ENCODE measurements around the gene DLX3.

The DLX3 gene

DNA sequence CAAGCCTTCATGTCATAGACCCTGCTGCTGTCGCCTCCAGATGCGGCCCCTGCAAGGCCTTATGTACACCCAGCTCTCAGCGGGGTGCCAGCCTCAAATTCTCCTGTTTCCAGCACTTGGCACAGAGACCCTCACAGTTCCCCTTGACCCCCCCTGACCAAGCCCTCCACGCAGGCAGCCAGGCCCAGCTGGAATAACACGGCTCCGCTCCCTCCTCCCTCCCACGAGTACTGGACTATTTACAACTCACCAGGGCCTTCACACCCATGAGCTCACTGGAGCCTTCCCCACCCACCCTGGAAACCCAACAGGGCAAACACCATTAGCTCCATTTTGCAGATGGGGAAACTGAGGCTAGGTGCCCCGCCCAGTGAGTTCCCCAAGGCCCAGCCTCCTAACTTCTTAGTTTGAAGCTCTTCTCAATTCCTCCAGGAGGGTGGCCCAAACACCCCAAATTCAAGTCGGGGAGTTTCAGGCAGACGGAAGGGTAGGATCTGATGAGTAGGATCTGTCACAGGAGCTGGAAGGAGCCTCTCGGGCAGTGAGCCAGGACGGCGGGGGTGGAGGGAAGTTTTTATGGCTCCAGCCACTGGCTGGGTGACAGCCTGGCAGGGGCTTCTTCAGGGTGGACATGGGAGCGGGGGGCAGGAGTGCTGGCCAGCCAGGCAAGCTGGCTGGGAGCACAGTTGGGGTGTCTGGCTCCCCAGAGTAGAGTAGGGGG is 43.5 kb downstream of the DLX3 start:
- DNase-seq, result no peak

- no peak for DNase-seq
Measured at GRCh38 chr17:49949634-49950033, 45.4 kb downstream of the DLX3 start.

DNA sequence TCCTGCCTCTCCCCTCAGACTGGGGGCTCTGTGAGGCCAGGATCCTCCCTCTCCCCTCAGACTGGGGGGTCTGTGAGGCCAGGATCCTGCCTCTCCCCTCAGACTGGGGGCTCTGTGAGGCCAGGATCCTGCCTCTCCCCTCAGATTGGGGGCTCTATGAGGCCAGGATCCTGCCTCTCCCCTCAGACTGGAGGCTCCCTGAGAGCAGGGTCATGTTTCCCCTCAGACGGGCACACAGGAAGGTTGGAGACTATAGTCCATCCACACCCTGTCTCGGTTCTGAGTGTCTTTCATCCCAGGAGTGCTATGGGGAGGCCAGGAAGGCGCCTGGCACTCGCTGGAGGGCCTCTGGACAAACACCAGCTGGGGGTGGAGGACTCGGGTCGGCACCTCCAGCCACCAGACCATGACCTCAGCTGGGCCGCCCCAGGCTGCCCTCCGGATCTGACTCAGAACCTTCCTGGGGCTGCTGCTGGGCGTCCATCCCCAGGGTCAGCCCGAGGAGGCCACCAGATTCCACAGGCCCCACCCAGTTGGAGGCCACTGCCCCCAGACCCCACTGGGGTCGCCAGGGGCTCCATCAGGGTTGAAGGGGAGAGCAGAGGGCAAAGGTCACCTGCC is 48.0 kb downstream of the DLX3 start:
- no peak for DNase-seq

- DNase-seq, result no peak
Measured at GRCh38 chr17:49946208-49946607, 48.8 kb downstream of the DLX3 start.

DNA sequence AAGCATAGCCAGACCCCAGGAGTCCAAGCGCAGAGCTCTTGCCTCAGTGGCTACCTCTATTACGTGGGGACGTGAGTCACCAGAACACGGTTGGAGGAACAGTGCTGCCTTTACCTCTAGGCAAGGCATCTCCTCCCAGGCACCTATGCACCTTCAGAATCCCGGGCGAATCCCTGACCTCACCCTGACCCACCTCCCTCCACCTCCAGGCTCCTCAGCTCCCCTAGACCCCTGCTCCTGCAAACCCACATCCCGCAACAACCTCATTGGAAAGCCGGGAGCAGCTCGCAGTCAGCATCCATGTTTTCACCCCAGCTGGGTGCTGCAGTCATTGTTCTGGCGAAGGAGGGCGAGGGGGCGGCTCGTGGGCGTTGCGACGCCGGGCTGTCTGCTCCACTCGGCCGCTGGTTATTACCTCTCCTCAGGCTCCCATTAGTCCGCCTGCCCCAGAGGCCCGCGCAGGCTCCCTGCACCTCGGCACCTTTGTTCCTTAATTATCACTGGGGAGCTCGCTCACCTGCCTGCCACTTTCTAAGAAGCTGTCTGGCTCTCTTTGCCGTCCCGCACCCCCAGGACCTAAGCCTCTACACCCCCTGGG is 50.7 kb downstream of the DLX3 start:
- DNase-seq, result no peak

- no peak for DNase-seq
Measured at GRCh38 chr17:49942947-49943346, 52.1 kb downstream of the DLX3 start.

- DNase-seq, result no peak
Measured at GRCh38 chr17:49941427-49941826, 53.6 kb downstream of the DLX3 start.

Measured in SHP77 treated with DMSO at 0.1 percent for 48 hours (cell line).